KMS-11 (cell line): ENCODE measurements around the gene MDM1.

Source experiments
- H2AFZ ChIP-seq: fragments of 200-600 bp; sonication (generic); 2 replicates; pipeline ENCODE4 v1.6.1; 2016; ENCODE audit warnings: antibody characterized with exemption, mixed run types, low read depth
- H3K27ac ChIP-seq: fragments of 200-600 bp; sonication (generic); 2 replicates; pipeline ENCODE4 v1.6.1; 2016; ENCODE audit warnings: mild to moderate bottlenecking, mixed run types
- H3K27me3 ChIP-seq: fragments of 200-600 bp; sonication (generic); 2 replicates; pipeline ENCODE4 v1.6.1; 2017; ENCODE audit warnings: mild to moderate bottlenecking, low read depth, mixed run types, moderate library complexity; ENCODE audit not compliant: insufficient read depth
- H3K36me3 ChIP-seq: fragments of 200-600 bp; sonication (generic); 2 replicates; pipeline ENCODE4 v1.6.1; 2017; ENCODE audit warnings: mild to moderate bottlenecking, mixed run types; ENCODE audit not compliant: insufficient read depth
- H3K4me1 ChIP-seq: fragments of 200-600 bp; sonication (generic); 2 replicates; pipeline ENCODE4 v1.6.1; 2016; ENCODE audit warnings: mild to moderate bottlenecking, low read depth, mixed run types; ENCODE audit not compliant: poor library complexity, severe bottlenecking
- H3K4me2 ChIP-seq: fragments of 200-600 bp; sonication (generic); 2 replicates; pipeline ENCODE4 v1.7.0; 2016; ENCODE audit warnings: mild to moderate bottlenecking, mixed run types
- H3K4me3 ChIP-seq: fragments of 200-600 bp; sonication (generic); IDR thresholded peaks from 2 replicates; pipeline ENCODE4 v1.6.1; 2017; ENCODE audit warnings: low read depth, low read length, mixed read lengths; ENCODE audit not compliant: insufficient read depth
- H3K79me2 ChIP-seq: fragments of 200-600 bp; sonication (generic); 2 replicates; pipeline ENCODE4 v1.6.1; 2016; ENCODE audit warnings: low read depth, mixed run types; ENCODE audit not compliant: insufficient read depth
- H3K9ac ChIP-seq: fragments of 200-600 bp; sonication (generic); 2 replicates; pipeline ENCODE4 v1.6.1; 2016; ENCODE audit warnings: mild to moderate bottlenecking, mixed run types
- H4K20me1 ChIP-seq: fragments of 200-600 bp; sonication (generic); 2 replicates; pipeline ENCODE4 v1.6.1; 2016; ENCODE audit warnings: mild to moderate bottlenecking, mixed run types; ENCODE audit not compliant: insufficient read depth
- TF ChIP-seq, protein P1 (sequence below): fragments of 200-600 bp; sonication (generic); conservative IDR thresholded peaks from 2 replicates; pipeline ENCODE4 v1.6.1; 2017; ENCODE audit warnings: low read depth, mild to moderate bottlenecking, antibody characterized with exemption, low read length, moderate library complexity, mixed read lengths

Gene MDM1

DNA sequence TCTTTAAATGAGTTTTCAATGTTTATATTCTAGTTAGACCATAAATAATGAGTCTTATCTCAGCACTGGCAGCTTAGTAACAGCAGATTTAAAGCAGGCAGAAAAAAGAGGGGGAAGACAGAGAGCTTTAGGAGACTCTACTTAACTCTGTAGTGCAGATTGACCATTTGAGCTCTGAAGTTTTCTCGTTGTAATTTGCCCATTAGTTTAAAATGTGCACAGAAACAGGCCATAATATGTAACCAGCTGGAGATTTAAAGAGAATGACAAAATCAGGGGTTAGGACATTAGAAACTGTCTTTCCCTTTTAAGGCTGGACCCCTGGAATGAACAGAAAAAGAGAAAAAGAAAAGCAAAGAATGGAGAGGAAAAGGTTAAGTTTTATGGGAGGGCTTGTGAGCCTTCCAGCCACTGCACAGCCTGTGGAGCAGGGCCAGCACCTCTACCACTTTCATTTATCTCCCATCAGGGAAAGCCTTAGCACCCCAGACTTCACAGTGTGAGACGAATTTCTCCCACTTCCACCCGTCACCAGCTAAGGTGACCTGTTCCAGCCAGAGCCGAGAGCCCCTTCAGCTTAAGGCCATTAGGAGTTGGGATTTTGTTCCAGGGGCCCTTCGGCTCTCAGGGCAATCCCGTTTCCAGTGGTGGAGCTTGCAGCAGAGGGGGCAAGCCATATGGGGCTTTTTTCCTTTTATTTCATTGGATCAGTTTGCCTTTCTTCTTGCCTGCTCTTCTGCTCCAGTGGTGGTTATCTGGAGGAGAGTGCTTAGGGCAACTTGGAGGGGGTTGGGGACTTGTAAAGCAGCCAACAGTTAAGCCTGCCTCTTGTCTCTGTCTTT is 86.8 kb downstream of the MDM1 start:
- H3K4me1 ChIP-seq = peaks cover 13% of the 10 kb centered on the region
- no peaks in the 10 kb centered on the region for H4K20me1 ChIP-seq
- H3K27ac ChIP-seq = no peak overlapping the region
- no peak overlapping the region for H2AFZ ChIP-seq
- no peak overlapping the region for H3K9ac ChIP-seq
- H3K36me3 ChIP-seq = no peaks in the 10 kb centered on the region
- no peak overlapping the region for H3K4me2 ChIP-seq
- H3K4me3 ChIP-seq = no peak overlapping the region
- H3K27me3 ChIP-seq = no peaks in the 10 kb centered on the region
- H3K79me2 ChIP-seq = no peaks in the 10 kb centered on the region
- TF ChIP-seq, protein P1, sequence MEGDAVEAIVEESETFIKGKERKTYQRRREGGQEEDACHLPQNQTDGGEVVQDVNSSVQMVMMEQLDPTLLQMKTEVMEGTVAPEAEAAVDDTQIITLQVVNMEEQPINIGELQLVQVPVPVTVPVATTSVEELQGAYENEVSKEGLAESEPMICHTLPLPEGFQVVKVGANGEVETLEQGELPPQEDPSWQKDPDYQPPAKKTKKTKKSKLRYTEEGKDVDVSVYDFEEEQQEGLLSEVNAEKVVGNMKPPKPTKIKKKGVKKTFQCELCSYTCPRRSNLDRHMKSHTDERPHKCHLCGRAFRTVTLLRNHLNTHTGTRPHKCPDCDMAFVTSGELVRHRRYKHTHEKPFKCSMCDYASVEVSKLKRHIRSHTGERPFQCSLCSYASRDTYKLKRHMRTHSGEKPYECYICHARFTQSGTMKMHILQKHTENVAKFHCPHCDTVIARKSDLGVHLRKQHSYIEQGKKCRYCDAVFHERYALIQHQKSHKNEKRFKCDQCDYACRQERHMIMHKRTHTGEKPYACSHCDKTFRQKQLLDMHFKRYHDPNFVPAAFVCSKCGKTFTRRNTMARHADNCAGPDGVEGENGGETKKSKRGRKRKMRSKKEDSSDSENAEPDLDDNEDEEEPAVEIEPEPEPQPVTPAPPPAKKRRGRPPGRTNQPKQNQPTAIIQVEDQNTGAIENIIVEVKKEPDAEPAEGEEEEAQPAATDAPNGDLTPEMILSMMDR = no peak
